ENCODE results near the gene RPN2.

GRCh38 chr20:37179683-37180524, 774 bp downstream of the RPN2 start:
- TF ChIP-seq CTCF (IDR thresholded peaks at IDR 0.05), result no peak
- TF ChIP-seq POLR2AphosphoS5 (IDR thresholded peaks at IDR 0.05), result no peak

Measured in gastroesophageal sphincter (tissue), 3 donors.